GM04504 (cell line): ENCODE results near the gene FUNDC1.

Source experiments
- DNase-seq: peaks from one replicate; pipeline ENCODE4 v3.0.0-alpha.2; 2012; ENCODE audit warnings: low read depth

The FUNDC1 gene

DNA sequence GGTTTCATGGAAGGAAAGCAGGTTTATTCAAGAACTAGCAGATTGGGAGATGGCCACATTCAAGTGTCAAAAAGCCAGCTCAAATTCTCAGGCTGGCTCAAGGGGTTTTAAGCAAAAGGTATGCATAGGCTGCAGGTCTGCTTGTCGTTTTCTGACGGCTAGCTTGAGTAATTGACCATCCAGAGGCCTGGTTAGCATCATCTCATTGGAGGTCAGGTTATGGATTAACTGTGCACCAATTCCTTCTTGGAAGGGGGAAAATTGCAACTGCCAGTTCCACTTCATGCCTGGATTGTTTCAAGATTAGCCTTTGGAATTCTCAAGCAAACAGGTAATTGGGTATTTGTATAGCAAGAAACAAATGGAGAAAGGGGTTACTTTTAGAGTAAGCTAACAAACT lies 62.1 kb downstream of the FUNDC1 start:
- no peak for DNase-seq

DNA sequence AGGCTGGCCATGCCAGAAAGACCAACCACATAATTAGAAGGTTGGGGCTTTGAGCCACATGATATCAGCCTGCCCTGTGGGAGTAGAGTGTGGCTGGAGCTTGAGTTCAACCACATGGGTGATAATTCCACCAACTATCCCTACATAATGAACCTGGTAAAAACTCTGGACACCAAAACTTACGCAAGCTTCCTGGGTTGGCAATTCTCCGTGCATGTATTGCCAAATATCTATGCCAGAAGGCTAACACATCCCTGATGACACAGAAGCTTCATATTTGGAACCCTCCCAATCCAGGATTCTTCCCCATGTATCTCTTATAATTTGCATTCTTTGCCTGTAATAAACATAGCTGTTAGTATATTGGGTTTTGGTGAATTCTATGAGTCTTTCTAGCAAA lies 68.2 kb downstream of the FUNDC1 start:
- peak; percentile 48 for DNase-seq
